A549 (cell line): ENCODE data around the gene COL15A1. TPM values are rescaled to one million over a fixed set of nuclear protein-coding genes. Genes with fewer than 3 reads are reported as not detected.
A peak's percentile ranks its signal among the peaks of the same experiment; 100 is the strongest.

Source experiments
- ATAC-seq, 2 experiments: fragments of 200-7000 bp in 1 of 2; fragments of >200 bp in 1 of 2; cut with Nextera tagmentation in 1 of 2; cut with Tn5 transposase in 1 of 2; 3 replicates each; pipeline versions ENCODE4 v1.8.0 to v1.9.1; 2018 to 2020; ENCODE audit warnings: mild to moderate bottlenecking in 1 of 2, moderate library complexity in 1 of 2
- CTCF ChIA-PET: fragments of 300-600 bp; sonication (Branson Sonifier 250); formaldehyde crosslinking; extraction: SDS; loops from one replicate; lab custom pipeline; 2021; ENCODE audit warnings: antibody characterized with exemption, inconsistent platforms; lab: Yijun Ruan, JAX
- POLR2A ChIA-PET: fragments of 350-600 bp; formaldehyde crosslinking; extraction: SDS; loops from one replicate; lab custom pipeline; 2021; ENCODE audit warnings: antibody characterized with exemption, inconsistent platforms; lab: Yijun Ruan, JAX
- DNase-seq, 2 experiments: peaks; one replicate each; pipeline versions ENCODE4 v3.0.0 to v3.0.0-alpha.2; 2011 to 2016; ENCODE audit warnings: low read depth in 1 of 2, low spot score in 1 of 2
- FAIRE-seq: peaks from 2 replicates; lab custom pipeline; 2011; peaks lifted over from hg19 to GRCh38; lab: Jason Lieb, UNC
- H3K27ac ChIP-seq, 2 experiments: fragments of >200 bp; sonication (Bioruptor Twin); formaldehyde crosslinking; 3 replicates each; pipeline ENCODE4 v1.5.1; 2016 to 2017
- H3K4me1 ChIP-seq: fragments of >200 bp; sonication (Bioruptor Twin); formaldehyde crosslinking; 3 replicates; pipeline ENCODE4 v1.6.1; 2016
- H3K4me2 ChIP-seq: fragments of >200 bp; sonication (Bioruptor Twin); formaldehyde crosslinking; 3 replicates; pipeline ENCODE4 v1.6.1; 2016
- H3K4me3 ChIP-seq: fragments of >200 bp; sonication (Bioruptor Twin); formaldehyde crosslinking; 3 replicates; pipeline ENCODE4 v1.5.1; 2016
- H3K9me3 ChIP-seq: fragments of >200 bp; sonication (Bioruptor Twin); formaldehyde crosslinking; 3 replicates; pipeline ENCODE4 v1.6.1; 2016
- CEBPB ChIP-seq, 2 experiments: fragments of >200 bp in 1 of 2; sonication (Bioruptor Twin) in 1 of 2; formaldehyde crosslinking in 1 of 2; IDR thresholded peaks; 2 replicates each; pipeline ENCODE4 v1.6.1; 2012 to 2016
- EHF ChIP-seq: fragments of 250-450 bp; sonication (Bioruptor Pico); IDR thresholded peaks from 2 replicates; pipeline ENCODE4 v1.5.0; 2020; ENCODE audit warnings: mild to moderate bottlenecking
- ELK1 ChIP-seq: fragments of 150-350 bp; IDR thresholded peaks from 2 replicates; pipeline ENCODE4 v1.6.1; 2014; ENCODE audit warnings: low read depth, mild to moderate bottlenecking, low read length
- EP300 ChIP-seq, 2 experiments: fragments of >200 bp; sonication (Bioruptor Twin); formaldehyde crosslinking; IDR thresholded peaks; 2 replicates in 1 of 2; 3 replicates in 1 of 2; pipeline ENCODE4 v1.6.1; 2016 to 2017
- ESRRA ChIP-seq: fragments of 150-350 bp; IDR thresholded peaks from 2 replicates; pipeline ENCODE4 v1.6.1; 2014; ENCODE audit warnings: mild to moderate bottlenecking, low read length, borderline replicate concordance
- HEYL ChIP-seq: fragments of 250-450 bp; sonication (Bioruptor Pico); IDR thresholded peaks from 2 replicates; pipeline ENCODE4 v1.8.0; 2021; ENCODE audit warnings: mild to moderate bottlenecking, moderate library complexity
- HOXA7 ChIP-seq: fragments of 250-450 bp; sonication (Bioruptor Pico); IDR thresholded peaks from 2 replicates; pipeline ENCODE4 v1.5.0; 2020; ENCODE audit warnings: mild to moderate bottlenecking, moderate library complexity
- HOXB5 ChIP-seq: fragments of 250-450 bp; sonication (Bioruptor Pico); IDR thresholded peaks from 2 replicates; pipeline ENCODE4 v1.5.0; 2020; ENCODE audit warnings: mild to moderate bottlenecking, moderate library complexity
- JUNB ChIP-seq: fragments of >200 bp; sonication (Bioruptor Twin); formaldehyde crosslinking; IDR thresholded peaks from 2 replicates; pipeline ENCODE4 v1.6.1; 2016
- MAFK ChIP-seq: fragments of 450-650 bp; IDR thresholded peaks from 2 replicates; pipeline ENCODE4 v1.6.1; 2014; ENCODE audit not compliant: partially characterized antibody
- MAZ ChIP-seq: fragments of 150-350 bp; IDR thresholded peaks from 2 replicates; pipeline ENCODE4 v1.6.1; 2014; ENCODE audit warnings: antibody characterized with exemption, low read depth, low read length, borderline replicate concordance
- NPAS2 ChIP-seq: fragments of 250-450 bp; sonication (Bioruptor Pico); IDR thresholded peaks from 2 replicates; pipeline ENCODE4 v1.8.0; 2022; ENCODE audit warnings: mild to moderate bottlenecking, moderate library complexity, borderline replicate concordance
- NR3C1 ChIP-seq: fragments of >200 bp; sonication (Bioruptor Twin); formaldehyde crosslinking; IDR thresholded peaks from 3 replicates; pipeline ENCODE4 v1.6.1; 2017
- POLR2A ChIP-seq: IDR thresholded peaks from 2 replicates; pipeline ENCODE4 v1.6.1; 2012; ENCODE audit warnings: mild to moderate bottlenecking, low read length
- RCOR1 ChIP-seq: fragments of 150-350 bp; IDR thresholded peaks from 2 replicates; pipeline ENCODE4 v1.6.1; 2014; ENCODE audit warnings: antibody characterized with exemption, low read length, low read depth
- TFCP2L1 ChIP-seq: fragments of 250-450 bp; sonication (Bioruptor Pico); IDR thresholded peaks from 2 replicates; pipeline ENCODE4 v1.5.0; 2021; ENCODE audit warnings: mild to moderate bottlenecking
- USF2 ChIP-seq: fragments of 450-650 bp; IDR thresholded peaks from 2 replicates; pipeline ENCODE4 v1.6.1; 2014; ENCODE audit warnings: antibody characterized with exemption
- ZFP36 ChIP-seq: fragments of 450-650 bp; IDR thresholded peaks from 2 replicates; pipeline ENCODE4 v1.6.1; 2014; ENCODE audit warnings: borderline replicate concordance; ENCODE audit not compliant: partially characterized antibody
- ZNF302 ChIP-seq: fragments of 250-450 bp; sonication (Bioruptor Pico); IDR thresholded peaks from 2 replicates; pipeline ENCODE4 v1.9.0; 2021; ENCODE audit warnings: inconsistent platforms, mild to moderate bottlenecking, moderate library complexity
- ZSCAN20 ChIP-seq: fragments of 250-450 bp; sonication (Bioruptor Pico); IDR thresholded peaks from 2 replicates; pipeline ENCODE4 v1.8.0; 2022; ENCODE audit warnings: mild to moderate bottlenecking, moderate library complexity
- WGBS: methylation state at CpG from one replicate; pipeline ENCODE4 v1.1.6; 2017; ENCODE audit errors: missing lambda C conversion rate; 5-methylcytosine and 5-hydroxymethylcytosine counted together
- polyA plus RNA-seq, 4 experiments: library from polyadenylated mRNA; depleted of rRNA in 3 of 4; stranded (reverse); fragments of >200 nt; fragmentation: RNase III in 1 of 4; extraction: RNeasy Plus Mini Kit Qiagen cat#74134 plus additional on column Dnase treatment in 1 of 4; gene quantifications; 2 replicates in 3 of 4; 3 replicates in 1 of 4; pipeline ENCODE4 v1.2.3, GENCODE V29; 2011 to 2017

Gene COL15A1
- polyA plus RNA-seq, 2 of the 4 experiments (the other 2 are of a cell fraction), result 0.09 to 0.12 TPM

GRCh38 chr9:99020786-99021436 is 77.2 kb downstream of the COL15A1 start:
- Histone ChIP-seq H3K4me2 (no peak overlapping the region), H3K4me3 (no peak overlapping the region), H3K27ac (peak overlapping the region; percentile 70 to 75), H3K9me3 (peaks cover 4% of the 10 kb centered on the region; the same call in 2 of the 3 replicates), H3K4me1 (peaks cover 19% of the 10 kb centered on the region)
- TF ChIP-seq NPAS2 (CRISPR knock-in tag), result no peak
- TF ChIP-seq HOXB5 (CRISPR knock-in tag), result no peak
- no peak for TF ChIP-seq USF2
- TF ChIP-seq MAZ, result no peak
- no peak for TF ChIP-seq ESRRA
- POLR2A ChIA-PET, result no interaction called here
- ATAC-seq (no peak), DNase-seq (no peak), FAIRE-seq (no peak)
- CTCF ChIA-PET, result interaction anchor here (1.1 to 1.5 kb wide), 2 partner anchors 14 to 22 kb away, joined by 3 to 4 read pairs; no protein-coding TSS in a partner anchor
- 79% methylated on average over 8 of the region's 8 CpGs for WGBS

- no peak overlapping the region for H3K4me3 ChIP-seq
- FAIRE-seq (no peak), ATAC-seq (no peak; a peak in 1 of 6 replicates), DNase-seq (no peak)
- peaks cover 19% of the 10 kb centered on the region for H3K4me1 ChIP-seq
- TF ChIP-seq TFCP2L1, result no peak
- TF ChIP-seq HEYL (CRISPR knock-in tag), result no peak
- no peak for TF ChIP-seq ZFP36
- no peak for TF ChIP-seq CEBPB (IDR thresholded peaks at IDR 0.05)
- no peak for TF ChIP-seq MAZ
- no peak for TF ChIP-seq HOXA7 (CRISPR knock-in tag)
- H3K27ac ChIP-seq, result peak overlapping the region; percentile 34 to 70; a peak in 2 of 6 replicates
- POLR2A ChIA-PET, result no interaction called here
- no peak overlapping the region for H3K4me2 ChIP-seq
- peaks cover 4% of the 10 kb centered on the region; the same call in 2 of the 3 replicates for H3K9me3 ChIP-seq
- CTCF ChIA-PET, result interaction anchor here (0.7 to 1.1 kb wide), 2 partner anchors 22 to 120 kb away, joined by 3 read pairs; no protein-coding TSS in a partner anchor
- WGBS, result 60% methylated on average over 3 of the region's 3 CpGs
Measured at GRCh38 chr9:99021512-99021911, 77.8 kb downstream of the COL15A1 start.

GRCh38 chr9:99023231-99023630 is 79.5 kb downstream of the COL15A1 start:
- CTCF ChIA-PET, result interaction anchor here (1.4 kb wide), 2 partner anchors 48 to 118 kb away, joined by 3 to 5 read pairs; no protein-coding TSS in a partner anchor
- 71% methylated on average over 8 of the region's 8 CpGs for WGBS
- DNase-seq (no peak), ATAC-seq (no peak), FAIRE-seq (no peak)
- H3K4me3 ChIP-seq, result no peak overlapping the region
- H3K9me3 ChIP-seq, result peaks cover 4% of the 10 kb centered on the region; the same call in 2 of the 3 replicates
- POLR2A ChIA-PET, result no interaction called here
- TF ChIP-seq POLR2A (no peak), JUNB (no peak), EP300 (IDR thresholded peaks at IDR 0.05) (no peak), NR3C1 (no peak), ELK1 (no peak), ZSCAN20 (CRISPR knock-in tag) (no peak), MAFK (no peak), ZNF302 (CRISPR knock-in tag) (no peak), EHF (no peak), RCOR1 (no peak), HEYL (CRISPR knock-in tag) (no peak)
- no peak overlapping the region for H3K4me2 ChIP-seq
- H3K27ac ChIP-seq, result no peak overlapping the region
- H3K4me1 ChIP-seq, result peaks cover 19% of the 10 kb centered on the region
